ENCODE results near the gene ITK. TPM values are rescaled to one million over a fixed set of nuclear protein-coding genes. Genes with fewer than 3 reads are reported as not detected.

ITK gene
- total and polyA plus RNA-seq, 10 donors = 5.6 to 81.1 (median 39.9) TPM

DNA sequence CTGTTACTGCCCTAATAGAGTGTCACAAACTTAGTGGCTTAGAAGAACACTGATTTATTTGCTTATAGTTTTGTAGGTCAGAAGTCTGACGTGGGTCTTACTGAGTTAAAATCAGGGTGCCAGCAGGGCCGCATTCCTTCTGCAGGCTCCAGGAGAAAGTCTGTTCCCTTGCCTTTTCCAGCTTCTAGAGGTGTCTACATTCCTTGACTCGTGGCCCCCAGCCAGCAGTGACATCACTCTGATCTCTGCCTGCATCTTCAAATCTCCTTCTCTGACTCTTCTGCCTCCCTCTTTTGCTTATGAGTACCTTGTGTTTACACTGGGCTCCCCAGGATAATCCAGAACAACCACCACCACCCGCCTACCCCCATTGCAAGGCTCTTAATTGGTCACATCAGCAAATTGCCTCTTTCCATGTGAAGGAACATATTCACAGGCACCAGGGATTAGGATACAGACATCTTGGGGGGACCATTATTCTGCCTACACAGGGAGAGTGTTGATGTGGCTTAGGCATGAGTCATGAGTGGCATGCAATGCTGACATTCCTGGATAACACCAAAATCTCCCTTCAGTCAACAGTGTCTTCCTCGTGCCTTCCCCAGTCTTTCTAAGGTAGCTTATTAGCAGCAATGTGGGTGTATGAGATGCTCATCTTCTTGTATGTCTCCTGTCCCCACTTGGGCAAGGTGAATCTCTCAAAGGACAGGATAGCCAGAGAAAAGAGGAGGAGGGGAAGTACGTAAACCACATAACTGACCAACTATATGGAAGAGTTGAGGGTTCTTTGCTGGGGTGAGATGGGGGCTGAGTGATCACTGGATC, 109.7 kb downstream of the ITK start:
- Histone ChIP-seq H3K36me3 (peaks cover 0 to 98% (median 52%) of the 10 kb centered on the region in 6 donors), H3K27ac (peak overlapping the region in 5 of 8 donors; percentile 8 to 70 (median 47)), H3K4me3 (no peak overlapping the region), H3K27me3 (replicated peaks in 1 of 7) (no peaks in the 10 kb centered on the region), H3K9me3 (no peaks in the 10 kb centered on the region), H3K4me1 (peaks cover 0 to 26% (median 5%) of the 10 kb centered on the region in 6 donors)
- intact Hi-C loops (cut with DNase I; ENCODE audit: low total_unique reads) = no loop called here
- no peak for DNase-seq
- TF ChIP-seq, protein P1, sequence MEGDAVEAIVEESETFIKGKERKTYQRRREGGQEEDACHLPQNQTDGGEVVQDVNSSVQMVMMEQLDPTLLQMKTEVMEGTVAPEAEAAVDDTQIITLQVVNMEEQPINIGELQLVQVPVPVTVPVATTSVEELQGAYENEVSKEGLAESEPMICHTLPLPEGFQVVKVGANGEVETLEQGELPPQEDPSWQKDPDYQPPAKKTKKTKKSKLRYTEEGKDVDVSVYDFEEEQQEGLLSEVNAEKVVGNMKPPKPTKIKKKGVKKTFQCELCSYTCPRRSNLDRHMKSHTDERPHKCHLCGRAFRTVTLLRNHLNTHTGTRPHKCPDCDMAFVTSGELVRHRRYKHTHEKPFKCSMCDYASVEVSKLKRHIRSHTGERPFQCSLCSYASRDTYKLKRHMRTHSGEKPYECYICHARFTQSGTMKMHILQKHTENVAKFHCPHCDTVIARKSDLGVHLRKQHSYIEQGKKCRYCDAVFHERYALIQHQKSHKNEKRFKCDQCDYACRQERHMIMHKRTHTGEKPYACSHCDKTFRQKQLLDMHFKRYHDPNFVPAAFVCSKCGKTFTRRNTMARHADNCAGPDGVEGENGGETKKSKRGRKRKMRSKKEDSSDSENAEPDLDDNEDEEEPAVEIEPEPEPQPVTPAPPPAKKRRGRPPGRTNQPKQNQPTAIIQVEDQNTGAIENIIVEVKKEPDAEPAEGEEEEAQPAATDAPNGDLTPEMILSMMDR (IDR thresholded peaks at IDR 0.05 in 8 of 11, conservative IDR thresholded peaks at IDR 0.05 in 3 of 11) = no peak
- no peak for TF ChIP-seq POLR2AphosphoS5 (IDR thresholded peaks at IDR 0.05)
- no peak for TF ChIP-seq POLR2A (IDR thresholded peaks at IDR 0.05)
- 77 to 92% (median 88%) methylated on average over 6 of the region's 6 CpGs for WGBS, 5 donors

DNA sequence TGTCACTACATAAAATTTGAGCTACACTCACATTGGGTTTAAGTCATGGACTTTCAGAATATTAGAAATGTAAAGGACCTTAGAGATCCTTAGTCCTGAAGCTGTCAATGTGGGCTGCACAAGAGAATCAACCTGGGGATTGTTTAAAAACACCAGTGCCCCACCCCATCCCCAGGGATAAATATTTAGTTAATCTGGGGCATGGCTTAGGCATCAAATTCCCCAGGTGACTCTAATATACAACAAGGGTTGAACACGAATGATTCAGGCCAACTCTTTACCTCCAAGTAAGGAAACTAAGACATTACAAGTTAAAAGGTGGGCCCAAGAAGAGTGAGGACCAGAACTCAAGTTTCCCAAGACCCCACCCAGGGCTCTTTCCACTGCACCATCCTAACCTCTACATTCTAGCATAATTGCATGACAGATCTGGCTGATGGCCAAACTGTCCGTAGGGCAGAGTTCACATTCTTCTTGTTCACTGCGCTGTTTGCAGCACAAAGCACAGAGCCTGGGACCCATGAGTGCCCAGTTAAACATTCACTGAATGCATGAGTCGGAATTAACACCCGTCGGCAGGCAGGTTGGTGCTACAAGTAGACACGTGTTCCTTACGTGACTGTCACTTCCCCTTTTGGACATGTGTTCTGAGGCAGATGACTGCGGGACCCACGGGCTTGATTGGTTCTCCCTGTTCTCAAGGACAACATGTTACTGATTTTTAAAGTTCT, 110.5 kb downstream of the ITK start:
- Histone ChIP-seq H3K27ac (peak overlapping the region in 5 of 8 donors; percentile 30 to 70 (median 47)), H3K4me3 (no peak overlapping the region), H3K27me3 (replicated peaks in 1 of 7) (no peaks in the 10 kb centered on the region), H3K9me3 (no peaks in the 10 kb centered on the region), H3K36me3 (peaks cover 0 to 98% (median 49%) of the 10 kb centered on the region in 6 donors), H3K4me1 (peaks cover 0 to 25% (median 5%) of the 10 kb centered on the region in 6 donors)
- 53 to 59% (median 56%) methylated on average over 9 to 10 of the region's 10 CpGs for WGBS, 5 donors
- intact Hi-C loops (cut with DNase I; ENCODE audit: low total_unique reads) = no loop called here
- no peak for DNase-seq
- peak in 1 of 3 donors; percentile 49 for TF ChIP-seq POLR2AphosphoS5 (IDR thresholded peaks at IDR 0.05)
- TF ChIP-seq, protein P1 (IDR thresholded peaks at IDR 0.05 in 8 of 11, conservative IDR thresholded peaks at IDR 0.05 in 3 of 11) = no peak

DNA sequence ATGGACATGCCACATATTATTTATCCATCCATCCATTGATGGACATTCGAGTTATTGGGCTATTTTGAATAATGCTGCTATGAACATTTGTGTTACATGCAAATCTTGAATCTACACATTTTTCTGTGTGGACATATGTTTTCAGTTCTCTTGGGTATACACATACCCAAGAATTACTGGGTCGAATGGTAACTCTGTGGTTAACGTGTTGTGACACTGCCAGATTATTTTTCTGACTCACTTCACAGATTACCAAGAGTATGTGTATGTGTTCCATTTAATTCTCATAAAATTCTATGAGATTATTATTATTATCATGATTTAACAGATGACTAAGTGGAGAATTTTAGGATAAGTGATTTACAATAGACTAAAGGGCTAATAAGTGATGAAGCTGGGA, 112.0 kb downstream of the ITK start:
- Histone ChIP-seq H3K27ac (no peak overlapping the region), H3K4me1 (peaks cover 0 to 25% (median 5%) of the 10 kb centered on the region in 6 donors), H3K27me3 (replicated peaks in 1 of 7) (no peaks in the 10 kb centered on the region), H3K4me3 (no peak overlapping the region), H3K9me3 (no peaks in the 10 kb centered on the region), H3K36me3 (peaks cover 0 to 98% (median 43%) of the 10 kb centered on the region in 6 donors)
- no peak for TF ChIP-seq POLR2A (IDR thresholded peaks at IDR 0.05)
- no peak for TF ChIP-seq POLR2AphosphoS5 (IDR thresholded peaks at IDR 0.05)
- TF ChIP-seq, protein P1 (IDR thresholded peaks at IDR 0.05 in 8 of 11, conservative IDR thresholded peaks at IDR 0.05 in 3 of 11) = no peak
- intact Hi-C loops (cut with DNase I; ENCODE audit: low total_unique reads) = no loop called here
- DNase-seq = no peak
- WGBS, 5 donors = 79 to 90% (median 82%) methylated on average over 3 of the region's 3 CpGs

Data from spleen (tissue), 11 donors.